HL-60 (cell line): Measurements from ENCODE around the gene MCF2L2.

Experiments
- DNase-seq, 2 experiments: peaks; one replicate each; pipeline ENCODE4 v3.0.0-alpha.2; 2010 to 2020; ENCODE audit warnings: low read depth in 1 of 2, low spot score in 1 of 2
- H3K27ac ChIP-seq: fragments of 250-450 bp; sonication (Bioruptor Pico); replicated peaks from 2 replicates; pipeline ENCODE4 v1.5.1; 2020; ENCODE audit warnings: mild to moderate bottlenecking, moderate library complexity
- H3K27me3 ChIP-seq: fragments of 250-450 bp; sonication (Bioruptor Pico); 2 replicates; pipeline ENCODE4 v1.5.1; 2021; ENCODE audit warnings: mild to moderate bottlenecking, moderate library complexity; ENCODE audit not compliant: insufficient read depth, poor library complexity, severe bottlenecking
- H3K4me3 ChIP-seq: replicated peaks from 2 replicates; pipeline ENCODE4 v1.5.1; 2011; ENCODE audit warnings: mild to moderate bottlenecking, control low read depth, low read length; ENCODE audit not compliant: insufficient read depth
- GABPA ChIP-seq: IDR thresholded peaks from 2 replicates; pipeline ENCODE4 v1.6.1; 2012; ENCODE audit warnings: low read depth
- POLR2AphosphoS5 ChIP-seq: IDR thresholded peaks from 2 replicates; pipeline ENCODE4 v1.6.1; 2012; ENCODE audit warnings: low read depth
- SPI1 ChIP-seq: IDR thresholded peaks from 2 replicates; pipeline ENCODE4 v1.6.1; 2012; ENCODE audit warnings: low read depth, mild to moderate bottlenecking, borderline replicate concordance
- TF ChIP-seq, protein P1 (sequence below): IDR thresholded peaks from 2 replicates; pipeline ENCODE4 v1.6.1; 2012; ENCODE audit warnings: low read depth; ENCODE audit not compliant: insufficient replicate concordance
- TF ChIP-seq, protein P2 (sequence below): IDR thresholded peaks from one replicate; pipeline ENCODE4 v1.5.1; 2011; ENCODE audit warnings: low read length, control low read depth, inconsistent platforms; ENCODE audit not compliant: insufficient read depth

MCF2L2 gene

DNA sequence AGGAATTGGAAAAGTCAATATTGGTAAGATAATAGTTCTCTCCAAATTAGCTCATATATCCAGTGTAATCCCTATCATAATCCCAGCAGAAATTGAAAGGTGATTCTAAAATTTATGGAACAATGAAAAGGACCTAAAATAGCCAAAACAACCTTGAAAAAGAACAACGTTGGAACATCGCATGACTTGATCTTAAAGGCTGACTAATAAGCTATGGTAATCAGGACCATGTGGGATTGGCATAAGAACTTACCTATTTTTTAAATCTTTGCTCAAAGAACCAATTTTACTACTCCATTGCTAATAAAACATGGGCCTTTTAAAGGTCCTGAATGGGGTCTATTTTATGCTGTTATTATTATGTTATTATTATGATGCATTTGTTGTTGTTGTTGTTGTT, 134.5 kb downstream of the MCF2L2 start:
- no peak for DNase-seq
- Histone ChIP-seq H3K27me3 (no peaks in the 10 kb centered on the region), H3K27ac (no peak overlapping the region), H3K4me3 (no peak overlapping the region)
- TF ChIP-seq GABPA, result no peak
- TF ChIP-seq POLR2AphosphoS5, result no peak
- TF ChIP-seq SPI1, result no peak
- TF ChIP-seq, protein P1, sequence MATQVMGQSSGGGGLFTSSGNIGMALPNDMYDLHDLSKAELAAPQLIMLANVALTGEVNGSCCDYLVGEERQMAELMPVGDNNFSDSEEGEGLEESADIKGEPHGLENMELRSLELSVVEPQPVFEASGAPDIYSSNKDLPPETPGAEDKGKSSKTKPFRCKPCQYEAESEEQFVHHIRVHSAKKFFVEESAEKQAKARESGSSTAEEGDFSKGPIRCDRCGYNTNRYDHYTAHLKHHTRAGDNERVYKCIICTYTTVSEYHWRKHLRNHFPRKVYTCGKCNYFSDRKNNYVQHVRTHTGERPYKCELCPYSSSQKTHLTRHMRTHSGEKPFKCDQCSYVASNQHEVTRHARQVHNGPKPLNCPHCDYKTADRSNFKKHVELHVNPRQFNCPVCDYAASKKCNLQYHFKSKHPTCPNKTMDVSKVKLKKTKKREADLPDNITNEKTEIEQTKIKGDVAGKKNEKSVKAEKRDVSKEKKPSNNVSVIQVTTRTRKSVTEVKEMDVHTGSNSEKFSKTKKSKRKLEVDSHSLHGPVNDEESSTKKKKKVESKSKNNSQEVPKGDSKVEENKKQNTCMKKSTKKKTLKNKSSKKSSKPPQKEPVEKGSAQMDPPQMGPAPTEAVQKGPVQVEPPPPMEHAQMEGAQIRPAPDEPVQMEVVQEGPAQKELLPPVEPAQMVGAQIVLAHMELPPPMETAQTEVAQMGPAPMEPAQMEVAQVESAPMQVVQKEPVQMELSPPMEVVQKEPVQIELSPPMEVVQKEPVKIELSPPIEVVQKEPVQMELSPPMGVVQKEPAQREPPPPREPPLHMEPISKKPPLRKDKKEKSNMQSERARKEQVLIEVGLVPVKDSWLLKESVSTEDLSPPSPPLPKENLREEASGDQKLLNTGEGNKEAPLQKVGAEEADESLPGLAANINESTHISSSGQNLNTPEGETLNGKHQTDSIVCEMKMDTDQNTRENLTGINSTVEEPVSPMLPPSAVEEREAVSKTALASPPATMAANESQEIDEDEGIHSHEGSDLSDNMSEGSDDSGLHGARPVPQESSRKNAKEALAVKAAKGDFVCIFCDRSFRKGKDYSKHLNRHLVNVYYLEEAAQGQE, result no peak
- TF ChIP-seq, protein P2, sequence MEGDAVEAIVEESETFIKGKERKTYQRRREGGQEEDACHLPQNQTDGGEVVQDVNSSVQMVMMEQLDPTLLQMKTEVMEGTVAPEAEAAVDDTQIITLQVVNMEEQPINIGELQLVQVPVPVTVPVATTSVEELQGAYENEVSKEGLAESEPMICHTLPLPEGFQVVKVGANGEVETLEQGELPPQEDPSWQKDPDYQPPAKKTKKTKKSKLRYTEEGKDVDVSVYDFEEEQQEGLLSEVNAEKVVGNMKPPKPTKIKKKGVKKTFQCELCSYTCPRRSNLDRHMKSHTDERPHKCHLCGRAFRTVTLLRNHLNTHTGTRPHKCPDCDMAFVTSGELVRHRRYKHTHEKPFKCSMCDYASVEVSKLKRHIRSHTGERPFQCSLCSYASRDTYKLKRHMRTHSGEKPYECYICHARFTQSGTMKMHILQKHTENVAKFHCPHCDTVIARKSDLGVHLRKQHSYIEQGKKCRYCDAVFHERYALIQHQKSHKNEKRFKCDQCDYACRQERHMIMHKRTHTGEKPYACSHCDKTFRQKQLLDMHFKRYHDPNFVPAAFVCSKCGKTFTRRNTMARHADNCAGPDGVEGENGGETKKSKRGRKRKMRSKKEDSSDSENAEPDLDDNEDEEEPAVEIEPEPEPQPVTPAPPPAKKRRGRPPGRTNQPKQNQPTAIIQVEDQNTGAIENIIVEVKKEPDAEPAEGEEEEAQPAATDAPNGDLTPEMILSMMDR, result no peak

DNA sequence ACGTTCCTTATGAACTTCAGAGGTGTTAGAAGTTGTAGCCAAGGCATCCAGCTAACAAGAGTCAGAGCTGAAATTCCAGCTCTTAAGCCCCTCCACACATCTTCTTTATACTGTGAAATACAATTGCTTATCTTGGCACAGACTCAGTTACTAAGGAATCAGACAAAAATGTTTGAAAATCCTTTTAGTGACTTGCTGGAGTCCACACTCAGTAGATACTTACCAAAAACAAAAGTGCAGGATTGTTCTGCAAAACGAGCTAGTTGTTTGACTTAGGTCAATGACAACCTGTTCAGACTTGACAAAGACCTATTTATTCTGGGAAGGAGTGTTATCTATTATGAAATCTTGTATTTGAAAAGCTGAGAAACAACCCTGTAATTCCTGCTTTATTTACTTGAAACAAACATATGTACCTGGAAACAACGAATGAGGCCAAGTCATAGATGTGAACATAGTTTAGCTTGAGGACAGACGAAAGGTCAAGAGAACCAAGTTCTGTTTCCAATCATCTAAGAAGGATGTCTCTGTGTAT, 136.9 kb downstream of the MCF2L2 start:
- TF ChIP-seq, protein P1, result no peak
- no peak for TF ChIP-seq POLR2AphosphoS5
- no peak for TF ChIP-seq SPI1
- TF ChIP-seq, protein P2, result no peak
- TF ChIP-seq GABPA, result no peak
- Histone ChIP-seq H3K27ac (no peak overlapping the region), H3K27me3 (no peaks in the 10 kb centered on the region), H3K4me3 (no peak overlapping the region)
- no peak for DNase-seq

DNA sequence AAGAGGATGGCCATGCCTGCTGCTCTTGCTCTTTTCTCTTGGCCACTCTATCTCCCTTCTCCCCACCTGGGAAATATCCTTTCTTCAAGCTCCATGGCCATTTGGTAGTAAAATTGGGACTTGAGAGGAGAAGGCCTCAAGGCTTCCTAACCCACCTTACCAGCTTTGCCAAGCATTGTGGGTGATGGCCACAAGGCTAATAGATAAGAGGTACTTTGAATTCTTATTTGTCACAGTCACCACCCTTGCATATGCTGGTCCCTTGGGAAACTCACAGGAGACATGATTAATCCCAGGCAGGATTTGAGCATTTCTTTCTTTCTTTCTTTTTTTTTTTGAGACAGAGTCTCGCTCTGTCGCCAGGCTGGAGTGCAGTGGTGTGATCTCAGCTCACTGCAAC, 138.2 kb downstream of the MCF2L2 start:
- H3K4me3 ChIP-seq, result no peak overlapping the region
- TF ChIP-seq, protein P1, result no peak
- TF ChIP-seq GABPA (no peak), POLR2AphosphoS5 (no peak), SPI1 (no peak)
- TF ChIP-seq, protein P2, result no peak
- DNase-seq, result no peak
- H3K27ac ChIP-seq, result no peak overlapping the region
- no peaks in the 10 kb centered on the region for H3K27me3 ChIP-seq
